ENCODE results near the gene KDM2B. TPM values are rescaled to one million over a fixed set of nuclear protein-coding genes. Genes with fewer than 3 reads are reported as not detected.

Gene KDM2B
- total and polyA plus RNA-seq, 2 donors (not counting 3 experiments of a cell fraction or from before 2014, with no cell fraction given): 26.8 to 37.3 TPM

GRCh38 chr12:121626087-121626852, 45.4 kb upstream of the KDM2B start, which contains the start of gene ORAI1:
TSS of gene ORAI1 (plus strand) at chr12:121626530.
- no peaks in the 10 kb centered on the region for H4K20me1 ChIP-seq (replicated peaks; ENCODE audit: control insufficient read depth, extremely low read depth, insufficient read depth, low read length)
- no peaks in the 10 kb centered on the region for H3K9me1 ChIP-seq (replicated peaks; ENCODE audit: control insufficient read depth, extremely low read depth, insufficient read depth, low read length)
- CTCF ChIA-PET: interaction anchor here (0.6 to 6.4 kb wide), 18 partner anchors 10 to 158 kb away, joined by 3 to 108 read pairs (median 5); partner anchors contain the start of gene MORN3
- FAIRE-seq (peak; percentile 91), DNase-seq (ENCODE audit: low read depth, low spot score) (peak; percentile 94)
- no peaks in the 10 kb centered on the region for H3K9me3 ChIP-seq (replicated peaks; ENCODE audit: control insufficient read depth, insufficient read depth, low read length)
- peak within 1 kb of the TSS; percentile 90 for H3K4me2 ChIP-seq (ENCODE audit: insufficient read depth, low read length)
- H3K79me2 ChIP-seq (ENCODE audit: control insufficient read depth, insufficient read depth, low read length): peaks cover 27% of the 10 kb centered on the region
- peak within 1 kb of the TSS; percentile 47 to 67 (median 55) for H3K4me3 ChIP-seq (replicated peaks in 1 of 3; ENCODE audit: insufficient read depth in 1 of 3, low read depth in 1 of 3, low read length in 3 of 3)
- peak within 1 kb of the TSS; percentile 98 for H2AFZ ChIP-seq (ENCODE audit: low read depth, low read length)
- dilution Hi-C loops (cut with MboI; ENCODE audit: extremely low pct_ligation_motif_present, low sequenced_read_pairs): no loop called here
- H3K27ac ChIP-seq (ENCODE audit: insufficient read depth, low read depth, low read length): peak within 1 kb of the TSS; percentile 77
- POLR2A ChIA-PET: interaction anchor here (0.6 to 1.4 kb wide), 4 partner anchors 37 to 299 kb away, joined by 3 to 5 read pairs (median 4); no protein-coding TSS in a partner anchor
- intact Hi-C loops (cut with micrococcal nuclease): loop anchor here (2.0 to 5.0 kb wide), 2 partner anchors 125 to 171 kb away; no protein-coding TSS in a partner anchor
- no peaks in the 10 kb centered on the region for H3K36me3 ChIP-seq (ENCODE audit: control insufficient read depth in 2 of 2, extremely low read depth in 1 of 2, insufficient read depth in 2 of 2, low read length in 2 of 2)
- TF ChIP-seq POLR2AphosphoS5 (IDR thresholded peaks at IDR 0.05; ENCODE audit: insufficient read depth, low read depth, low read length): peak; percentile 96
- no peak for TF ChIP-seq FOS (IDR thresholded peaks at IDR 0.05; ENCODE audit: borderline replicate concordance, insufficient read depth, low read length)
- peak; percentile 92 for TF ChIP-seq POLR2A (IDR thresholded peaks at IDR 0.05; ENCODE audit: low read depth, low read length)
- TF ChIP-seq MAX (IDR thresholded peaks at IDR 0.05; ENCODE audit: insufficient read depth, insufficient read length): peak; percentile 81
- H3K9ac ChIP-seq (replicated peaks; ENCODE audit: extremely low read depth, insufficient read depth, low read length): peak within 1 kb of the TSS; percentile 42
- BruUV-seq (replicated peaks): no TSS peak
- H3K4me1 ChIP-seq (ENCODE audit: control insufficient read depth, extremely low read depth, insufficient read depth, low read length): peaks cover 43% of the 10 kb centered on the region
- H3K27me3 ChIP-seq (ENCODE audit: control insufficient read depth in 2 of 2, insufficient read depth in 2 of 2, low read length in 2 of 2): no peaks in the 10 kb centered on the region

- peaks cover 4% of the 10 kb centered on the region for H3K4me1 ChIP-seq (ENCODE audit: control insufficient read depth, extremely low read depth, insufficient read depth, low read length)
- no peak for DNase-seq (ENCODE audit: low read depth, low spot score)
- H3K4me2 ChIP-seq (ENCODE audit: insufficient read depth, low read length): no peak overlapping the region
- no peak for FAIRE-seq
- no peaks in the 10 kb centered on the region for H3K36me3 ChIP-seq (ENCODE audit: control insufficient read depth in 2 of 2, extremely low read depth in 1 of 2, insufficient read depth in 2 of 2, low read length in 2 of 2)
- no peaks in the 10 kb centered on the region for H4K20me1 ChIP-seq (replicated peaks; ENCODE audit: control insufficient read depth, extremely low read depth, insufficient read depth, low read length)
- CTCF ChIA-PET: interaction anchor here (0.9 to 6.0 kb wide), 6 partner anchors 9 to 174 kb away, joined by 3 to 78 read pairs (median 5); partner anchors contain the start of gene MORN3
- no peak overlapping the region for H3K27ac ChIP-seq (ENCODE audit: insufficient read depth, low read depth, low read length)
- H3K27me3 ChIP-seq (ENCODE audit: control insufficient read depth in 2 of 2, insufficient read depth in 2 of 2, low read length in 2 of 2): no peaks in the 10 kb centered on the region
- dilution Hi-C loops (cut with MboI; ENCODE audit: extremely low pct_ligation_motif_present, low sequenced_read_pairs) (no loop called here), intact Hi-C loops (cut with micrococcal nuclease) (no loop called here)
- no peaks in the 10 kb centered on the region for H3K79me2 ChIP-seq (ENCODE audit: control insufficient read depth, insufficient read depth, low read length)
- H2AFZ ChIP-seq (ENCODE audit: low read depth, low read length): no peak overlapping the region
- no peaks in the 10 kb centered on the region for H3K9me1 ChIP-seq (replicated peaks; ENCODE audit: control insufficient read depth, extremely low read depth, insufficient read depth, low read length)
- no TSS peak for BruUV-seq (replicated peaks)
- no peak for TF ChIP-seq FOS (IDR thresholded peaks at IDR 0.05; ENCODE audit: borderline replicate concordance, insufficient read depth, low read length)
- no peak for TF ChIP-seq CTCF (IDR thresholded peaks at IDR 0.05; ENCODE audit: extremely low read depth in 1 of 2, insufficient read depth in 1 of 2, low read depth in 1 of 2, low read length in 2 of 2)
- TF ChIP-seq GATA2 (IDR thresholded peaks at IDR 0.05; ENCODE audit: insufficient read depth, insufficient read length, low read depth, low read length): no peak
- no peak for TF ChIP-seq POLR2A (IDR thresholded peaks at IDR 0.05; ENCODE audit: low read depth, low read length)
- no peak for TF ChIP-seq MYC (IDR thresholded peaks at IDR 0.05; ENCODE audit: low read depth, low read length)
- no peak for TF ChIP-seq POLR2AphosphoS5 (IDR thresholded peaks at IDR 0.05; ENCODE audit: insufficient read depth, low read depth, low read length)
- TF ChIP-seq JUN (IDR thresholded peaks at IDR 0.05; ENCODE audit: borderline replicate concordance, insufficient read depth, insufficient read length, low read depth): no peak
- TF ChIP-seq MAX (IDR thresholded peaks at IDR 0.05; ENCODE audit: insufficient read depth, insufficient read length): no peak
- TF ChIP-seq EZH2 (IDR thresholded peaks at IDR 0.05; ENCODE audit: borderline replicate concordance, low read depth, low read length, severe bottlenecking): no peak
- POLR2A ChIA-PET: no interaction called here
- H3K9ac ChIP-seq (replicated peaks; ENCODE audit: extremely low read depth, insufficient read depth, low read length): no peak overlapping the region
- no peak overlapping the region for H3K4me3 ChIP-seq (replicated peaks in 1 of 3; ENCODE audit: insufficient read depth in 1 of 3, low read depth in 1 of 3, low read length in 3 of 3)
- H3K9me3 ChIP-seq (replicated peaks; ENCODE audit: control insufficient read depth, insufficient read depth, low read length): no peaks in the 10 kb centered on the region
Observed at GRCh38 chr12:121620333-121620891, 39.6 kb upstream of the KDM2B start.
